GM12873 (cell line): ENCODE measurements around the gene SHISA6.

Source experiments
- TF ChIP-seq, protein P1 (sequence below): IDR thresholded peaks from 2 replicates; pipeline ENCODE4 v1.5.1; 2012; ENCODE audit warnings: low read depth, mild to moderate bottlenecking, moderate library complexity, low read length, control low read depth; ENCODE audit not compliant: insufficient read depth; ENCODE audit errors: missing control alignments

The SHISA6 gene

DNA sequence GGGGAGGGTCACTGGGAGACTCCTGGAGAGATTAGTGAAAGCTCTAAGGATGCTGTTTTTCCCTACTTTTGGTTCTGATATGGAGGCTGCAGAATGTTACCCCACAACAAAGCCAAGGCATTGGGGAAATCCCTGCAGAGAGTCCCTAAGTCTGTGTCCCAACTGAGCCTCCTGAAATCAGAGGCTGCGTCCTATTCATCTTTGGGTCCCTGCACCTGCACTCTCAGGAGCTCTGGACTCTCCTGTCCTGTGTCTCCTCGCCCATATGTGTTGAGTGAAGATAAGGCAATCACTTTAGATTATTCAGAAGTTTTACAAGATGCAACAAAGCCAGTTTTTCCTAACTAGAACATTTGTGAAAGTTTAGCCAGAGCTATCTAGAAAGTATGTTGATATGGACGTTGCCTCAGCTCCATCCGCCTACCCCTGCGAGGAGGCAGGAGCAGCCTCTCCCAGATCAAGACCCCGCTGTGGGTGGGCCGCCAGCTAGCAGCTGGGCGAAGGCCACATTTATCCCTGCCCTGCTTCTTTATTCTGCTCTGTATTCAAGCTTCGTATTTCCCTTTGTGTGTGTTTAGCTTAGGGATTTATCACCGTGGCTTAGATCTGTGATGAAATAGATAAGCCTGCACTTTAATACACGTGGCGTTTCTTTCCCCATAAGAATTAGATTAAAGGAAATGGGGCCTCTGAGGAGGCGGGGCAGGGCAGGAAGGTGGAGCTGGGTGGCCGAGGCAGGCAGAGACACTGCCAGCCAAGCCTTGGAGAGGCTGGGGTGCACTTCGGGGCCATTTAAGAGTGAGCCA, 37.4 kb downstream of the SHISA6 start:
- TF ChIP-seq, protein P1, sequence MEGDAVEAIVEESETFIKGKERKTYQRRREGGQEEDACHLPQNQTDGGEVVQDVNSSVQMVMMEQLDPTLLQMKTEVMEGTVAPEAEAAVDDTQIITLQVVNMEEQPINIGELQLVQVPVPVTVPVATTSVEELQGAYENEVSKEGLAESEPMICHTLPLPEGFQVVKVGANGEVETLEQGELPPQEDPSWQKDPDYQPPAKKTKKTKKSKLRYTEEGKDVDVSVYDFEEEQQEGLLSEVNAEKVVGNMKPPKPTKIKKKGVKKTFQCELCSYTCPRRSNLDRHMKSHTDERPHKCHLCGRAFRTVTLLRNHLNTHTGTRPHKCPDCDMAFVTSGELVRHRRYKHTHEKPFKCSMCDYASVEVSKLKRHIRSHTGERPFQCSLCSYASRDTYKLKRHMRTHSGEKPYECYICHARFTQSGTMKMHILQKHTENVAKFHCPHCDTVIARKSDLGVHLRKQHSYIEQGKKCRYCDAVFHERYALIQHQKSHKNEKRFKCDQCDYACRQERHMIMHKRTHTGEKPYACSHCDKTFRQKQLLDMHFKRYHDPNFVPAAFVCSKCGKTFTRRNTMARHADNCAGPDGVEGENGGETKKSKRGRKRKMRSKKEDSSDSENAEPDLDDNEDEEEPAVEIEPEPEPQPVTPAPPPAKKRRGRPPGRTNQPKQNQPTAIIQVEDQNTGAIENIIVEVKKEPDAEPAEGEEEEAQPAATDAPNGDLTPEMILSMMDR = no peak

- TF ChIP-seq, protein P1 = no peak
Observed at GRCh38 chr17:11278992-11279270, 37.9 kb downstream of the SHISA6 start.

DNA sequence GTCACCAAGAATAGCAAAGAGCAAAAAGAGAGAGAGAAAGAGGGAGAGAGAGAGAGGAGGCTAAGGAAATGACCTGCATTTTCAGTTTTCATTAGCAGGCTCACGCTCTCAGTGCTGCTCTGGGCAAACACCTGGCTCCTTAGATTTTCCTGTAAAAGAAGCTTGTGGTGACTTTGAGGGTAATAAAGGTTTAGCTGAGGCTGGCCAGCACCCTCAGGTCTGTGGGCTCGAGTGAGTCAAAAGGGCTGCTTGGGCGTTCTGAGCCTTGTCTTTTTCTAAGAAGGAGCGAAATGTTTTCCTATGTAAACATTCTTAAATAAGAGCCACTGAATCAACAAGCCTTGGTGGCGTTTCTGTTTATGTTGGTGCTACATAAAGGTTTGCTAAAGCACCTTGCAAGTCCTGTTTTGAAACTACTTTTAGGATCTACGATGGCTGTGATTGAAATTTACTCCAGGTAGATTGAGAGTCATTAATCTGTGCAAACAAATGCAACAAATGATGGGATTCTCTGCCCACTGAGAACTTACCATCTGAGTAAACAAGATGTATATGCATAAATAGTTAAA, 38.8 kb downstream of the SHISA6 start:
- TF ChIP-seq, protein P1 = no peak

- TF ChIP-seq, protein P1 = no peak
Observed at GRCh38 chr17:11282586-11282985, 41.6 kb downstream of the SHISA6 start.

DNA sequence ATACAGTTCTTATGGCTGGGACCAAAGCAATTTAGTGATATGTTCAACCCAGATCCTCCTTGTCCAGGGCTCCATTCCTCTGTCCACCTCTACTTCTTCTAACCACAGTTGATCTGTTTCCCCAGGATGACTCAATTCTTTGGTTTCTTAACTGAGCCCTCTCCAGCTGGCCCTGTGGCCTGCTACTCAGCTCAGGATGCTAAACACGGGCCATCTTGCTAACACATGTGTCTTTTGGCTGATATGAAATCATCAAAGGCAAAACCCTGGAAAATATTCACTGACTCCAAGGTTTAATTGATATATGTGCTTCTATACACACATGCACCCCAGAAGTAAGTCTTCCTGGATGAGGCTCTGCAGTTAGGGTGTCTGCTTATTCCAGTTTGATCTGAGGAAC, 43.8 kb downstream of the SHISA6 start:
- TF ChIP-seq, protein P1 = no peak

DNA sequence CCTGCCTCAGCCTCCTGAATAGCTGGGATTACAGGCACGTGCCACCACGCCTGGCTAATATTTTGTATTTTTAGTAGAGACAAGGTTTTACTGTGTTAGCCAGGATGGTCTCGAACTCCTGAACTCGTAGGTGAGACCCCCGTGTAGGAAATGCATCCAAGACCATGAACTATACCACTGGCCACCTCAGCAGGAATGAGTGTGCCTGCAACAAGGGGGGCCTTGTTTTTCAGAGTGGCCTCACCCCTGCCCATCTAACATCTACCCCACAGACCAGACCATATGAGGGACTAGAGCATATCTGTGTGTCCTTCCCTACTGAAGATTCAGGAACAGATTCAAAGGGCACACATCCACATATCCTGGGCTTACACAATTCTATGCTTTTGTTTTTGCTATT, 44.9 kb downstream of the SHISA6 start:
- TF ChIP-seq, protein P1 = no peak

DNA sequence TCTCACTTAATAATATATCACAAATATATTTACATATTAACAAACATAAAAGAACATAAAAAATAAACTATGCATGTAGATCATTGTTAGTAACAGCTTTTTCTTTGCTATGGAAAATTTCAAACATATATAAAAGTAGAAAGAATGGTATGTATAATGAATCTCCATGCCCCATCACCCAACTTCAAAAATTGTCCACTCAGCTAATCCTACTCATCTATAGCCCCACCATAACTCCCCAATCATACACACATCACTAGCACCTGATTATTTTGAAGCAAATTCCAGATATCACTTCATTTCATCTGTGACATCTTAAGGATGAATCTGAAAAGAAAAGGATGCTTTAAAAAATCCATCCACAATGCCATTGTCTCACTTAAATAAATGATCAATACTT, 46.8 kb downstream of the SHISA6 start:
- TF ChIP-seq, protein P1 = no peak
